Osteocyte (in vitro differentiated cells): ENCODE measurements around the gene LRIG1. TPM values are rescaled to one million over a fixed set of nuclear protein-coding genes. Genes with fewer than 3 reads are reported as not detected.

Experiments
- DNase-seq: peaks from one replicate; pipeline ENCODE4 v3.0.0; 2021; ENCODE audit warnings: mixed read lengths; ENCODE audit not compliant: unreplicated experiment; ENCODE audit errors: extremely low spot score
- H3K27ac Mint-ChIP-seq: one replicate; pipeline ENCODE4 v1.8.0; 2021; ENCODE audit warnings: mild to moderate bottlenecking, mixed read lengths; ENCODE audit not compliant: unreplicated experiment
- H3K27me3 Mint-ChIP-seq: one replicate; pipeline ENCODE4 v1.8.0; 2021; ENCODE audit warnings: mixed read lengths; ENCODE audit not compliant: unreplicated experiment
- H3K36me3 Mint-ChIP-seq: one replicate; pipeline ENCODE4 v1.8.0; 2021; ENCODE audit warnings: mixed read lengths; ENCODE audit not compliant: unreplicated experiment
- H3K4me1 Mint-ChIP-seq: one replicate; pipeline ENCODE4 v1.8.0; 2021; ENCODE audit warnings: mixed read lengths; ENCODE audit not compliant: unreplicated experiment
- H3K4me3 Mint-ChIP-seq: one replicate; pipeline ENCODE4 v1.8.0; 2021; ENCODE audit warnings: mild to moderate bottlenecking, moderate library complexity, mixed read lengths; ENCODE audit not compliant: unreplicated experiment
- H3K9me3 Mint-ChIP-seq: one replicate; pipeline ENCODE4 v1.8.0; 2021; ENCODE audit warnings: mixed read lengths; ENCODE audit not compliant: unreplicated experiment
- CTCF ChIP-seq: fragments of 200-600 bp; sonication (generic); IDR thresholded peaks from 2 replicates; pipeline ENCODE4 v1.5.0; 2021; ENCODE audit warnings: antibody characterized with exemption, mild to moderate bottlenecking, moderate library complexity
- total RNA-seq: library from RNA; stranded (reverse); gene quantifications from 2 replicates; pipeline ENCODE4 v1.2.1, GENCODE V29; 2021

Gene LRIG1
- total RNA-seq, 1 donor from 2014 or later: 60.8 TPM

GRCh38 chr3:66363148-66363547 is 137.7 kb downstream of the LRIG1 start:
- H3K27ac Mint-ChIP-seq: peak overlapping the region; percentile 85
- H3K27me3 Mint-ChIP-seq: no peaks in the 10 kb centered on the region
- DNase-seq: no peak
- H3K9me3 Mint-ChIP-seq: no peaks in the 10 kb centered on the region
- peaks cover 62% of the 10 kb centered on the region for H3K4me1 Mint-ChIP-seq
- TF ChIP-seq CTCF: no peak
- no peak overlapping the region for H3K4me3 Mint-ChIP-seq
- peaks cover 3% of the 10 kb centered on the region for H3K36me3 Mint-ChIP-seq

DNA sequence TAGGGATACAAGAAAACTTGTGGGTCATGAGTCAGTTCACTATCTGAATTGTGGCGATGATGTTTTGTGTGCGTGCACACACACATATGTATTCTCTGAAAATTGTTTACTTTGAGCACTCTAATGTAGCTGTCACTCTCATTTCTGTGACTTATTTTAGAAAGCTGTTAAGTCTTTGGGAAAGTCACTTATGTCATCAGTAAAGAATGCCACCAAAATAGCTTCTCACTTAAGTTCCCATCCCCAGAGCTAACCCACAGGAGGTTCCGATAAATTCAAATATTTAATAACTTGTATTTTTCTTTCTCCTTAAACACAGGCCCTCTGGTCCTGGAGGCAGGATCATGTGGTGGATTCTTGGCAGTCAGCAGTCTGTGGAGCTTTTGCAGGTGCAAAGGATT is 138.3 kb downstream of the LRIG1 start:
- no peak for DNase-seq
- H3K27ac Mint-ChIP-seq: peak overlapping the region; percentile 85
- H3K36me3 Mint-ChIP-seq: peaks cover 3% of the 10 kb centered on the region
- no peaks in the 10 kb centered on the region for H3K9me3 Mint-ChIP-seq
- no peak overlapping the region for H3K4me3 Mint-ChIP-seq
- TF ChIP-seq CTCF: no peak
- H3K27me3 Mint-ChIP-seq: no peaks in the 10 kb centered on the region
- peaks cover 59% of the 10 kb centered on the region for H3K4me1 Mint-ChIP-seq

DNA sequence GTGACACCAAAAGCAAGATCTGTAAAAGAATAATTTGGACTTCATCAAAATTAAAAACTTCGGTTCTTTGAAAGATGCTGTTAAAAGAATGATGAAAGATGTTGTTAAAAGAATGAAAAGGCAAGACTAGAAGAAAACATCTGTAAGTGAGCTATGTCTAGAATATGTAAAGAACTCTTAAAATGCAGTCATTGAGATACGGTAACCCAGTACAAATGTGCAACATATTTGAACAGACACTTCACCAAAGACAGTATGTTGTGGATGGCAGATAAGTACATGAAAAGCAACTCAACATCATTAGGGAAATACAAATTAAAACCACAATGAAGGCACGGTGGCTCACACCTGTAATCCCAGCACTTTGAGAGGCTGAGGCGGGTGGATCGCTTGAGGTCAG is 139.5 kb downstream of the LRIG1 start:
- DNase-seq: no peak
- Mint-ChIP-seq H3K27ac (peak overlapping the region; percentile 85), H3K9me3 (no peaks in the 10 kb centered on the region), H3K36me3 (peaks cover 3% of the 10 kb centered on the region), H3K4me1 (peaks cover 57% of the 10 kb centered on the region), H3K4me3 (no peak overlapping the region), H3K27me3 (no peaks in the 10 kb centered on the region)
- no peak for TF ChIP-seq CTCF

- Mint-ChIP-seq H3K4me1 (peaks cover 40% of the 10 kb centered on the region), H3K36me3 (peaks cover 3% of the 10 kb centered on the region), H3K9me3 (no peaks in the 10 kb centered on the region), H3K27ac (no peak overlapping the region), H3K4me3 (no peak overlapping the region), H3K27me3 (no peaks in the 10 kb centered on the region)
- TF ChIP-seq CTCF: no peak
- DNase-seq: no peak
Measured at GRCh38 chr3:66355997-66356396, 144.8 kb downstream of the LRIG1 start.

- no peak for TF ChIP-seq CTCF
- peaks cover 37% of the 10 kb centered on the region for H3K4me1 Mint-ChIP-seq
- H3K27ac Mint-ChIP-seq: no peak overlapping the region
- peaks cover 1% of the 10 kb centered on the region for H3K36me3 Mint-ChIP-seq
- H3K27me3 Mint-ChIP-seq: no peaks in the 10 kb centered on the region
- DNase-seq: no peak
- no peak overlapping the region for H3K4me3 Mint-ChIP-seq
- no peaks in the 10 kb centered on the region for H3K9me3 Mint-ChIP-seq
Measured at GRCh38 chr3:66355394-66355793, 145.4 kb downstream of the LRIG1 start.
